Esophagus mucosa (tissue), 1 donor: ENCODE measurements around the gene USP1. TPM values are rescaled to one million over a fixed set of nuclear protein-coding genes. Genes with fewer than 3 reads are reported as not detected.
A peak's percentile ranks its signal among the peaks of the same experiment; 100 is the strongest.

Source experiments
- ATAC-seq: fragments of 200-7000 bp; cut with Tn5 transposase; one replicate; pipeline ENCODE4 v1.9.1; 2020
- total RNA-seq: library from RNA; stranded (reverse); gene quantifications from one replicate; pipeline ENCODE4 v1.2.4, GENCODE V29; 2023
- donor health status: DM: yes; HTN: yes; CAD: no.

The USP1 gene
- 20.0 TPM for total RNA-seq

DNA sequence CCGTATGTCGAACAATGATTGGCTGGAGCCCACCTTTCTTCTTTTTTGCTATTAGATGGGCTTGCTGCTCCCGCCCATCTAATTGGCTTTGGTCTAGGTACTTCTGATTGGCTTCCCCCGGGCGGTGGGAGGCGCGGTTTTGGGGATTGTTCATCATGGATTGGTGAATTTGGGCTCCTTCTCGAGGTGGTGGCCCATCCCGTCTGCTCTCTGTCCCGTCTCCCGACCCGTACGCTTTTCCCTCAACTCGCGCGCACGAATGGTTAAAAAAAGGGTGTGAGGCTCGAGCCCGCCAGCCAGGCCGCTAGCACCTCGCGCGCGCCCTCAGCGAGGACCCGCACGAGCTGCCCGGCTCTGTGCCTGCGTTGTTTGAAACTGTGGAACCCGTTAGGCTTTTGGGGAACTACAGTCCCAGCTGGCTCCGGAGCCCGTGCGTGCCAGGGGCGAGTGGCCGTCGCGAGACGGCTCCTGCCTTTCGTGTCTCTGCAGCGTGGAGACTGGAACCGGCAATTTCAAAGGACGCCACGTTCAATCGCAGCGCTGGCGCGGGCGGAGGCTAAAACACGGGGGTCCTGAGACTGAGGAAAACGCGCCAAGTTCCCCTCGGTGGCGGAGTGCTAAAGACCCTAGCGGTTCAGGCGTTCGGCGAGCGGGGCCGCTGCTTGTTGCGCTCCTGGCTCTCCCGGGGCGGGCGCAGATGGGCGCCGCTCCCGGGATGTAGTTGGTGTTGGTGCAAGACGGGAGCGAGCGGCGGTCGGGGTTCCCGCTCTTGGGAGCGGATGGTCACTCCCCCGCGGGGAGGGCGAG, at the start of gene USP1:
Gene USP1, plus strand, starts transcription at position 584 of the 807 bp plus-strand sequence. CDS start 2,819 bp downstream, outside the sequence.
- ATAC-seq: peak; percentile 95

- ATAC-seq: peak; percentile 33
Measured at GRCh38 chr1:62389531-62389930, 47.3 kb upstream of the USP1 start.

DNA sequence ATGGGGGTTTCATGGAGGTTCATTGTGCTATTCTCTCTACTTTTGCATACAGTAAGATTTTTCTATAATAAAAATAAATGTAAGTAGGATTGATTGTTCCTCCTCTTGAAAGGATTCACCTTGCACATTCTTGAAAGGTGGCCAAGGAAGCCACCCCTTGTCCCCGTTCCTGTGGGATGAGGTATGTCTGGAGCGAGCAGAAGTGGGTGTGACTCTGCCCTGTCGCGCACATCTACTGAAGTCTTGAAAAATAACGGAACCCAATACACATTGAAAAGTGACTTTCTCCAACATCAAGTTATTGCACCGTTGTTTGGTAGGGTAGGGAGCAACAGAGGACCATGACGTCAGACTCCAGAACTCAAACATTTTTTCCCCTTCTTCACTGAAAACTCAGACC, 46.8 kb upstream of the USP1 start:
- no peak for ATAC-seq

DNA sequence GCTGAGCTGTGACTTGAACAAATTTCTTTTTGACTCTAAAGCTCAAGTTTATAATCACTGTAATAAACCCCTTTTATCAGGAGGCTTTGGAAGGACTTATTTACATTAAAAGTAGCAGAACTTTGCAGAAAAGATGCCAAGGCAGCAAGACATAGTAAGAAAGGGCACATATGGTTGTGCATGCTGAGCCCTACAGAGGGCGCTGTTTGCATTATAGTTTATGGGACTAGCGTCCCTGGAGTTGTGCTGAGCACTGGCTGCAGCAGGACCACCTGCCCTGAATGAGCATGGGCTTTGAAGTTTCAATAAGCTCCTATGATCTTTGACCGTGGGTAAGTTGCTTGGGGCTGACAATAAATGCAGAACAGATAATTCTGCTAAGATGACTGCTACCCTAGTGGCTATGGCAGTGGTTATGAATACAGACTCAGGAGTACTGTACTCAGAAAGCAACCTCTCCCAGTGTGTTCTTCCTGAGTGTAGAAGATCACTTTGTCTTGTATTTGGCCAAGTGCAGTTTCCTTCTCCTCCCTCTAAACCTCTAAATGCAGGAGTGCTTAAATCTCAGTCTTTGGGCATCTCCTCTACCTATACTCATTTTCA, 45.4 kb upstream of the USP1 start:
- ATAC-seq: peak; percentile 48

DNA sequence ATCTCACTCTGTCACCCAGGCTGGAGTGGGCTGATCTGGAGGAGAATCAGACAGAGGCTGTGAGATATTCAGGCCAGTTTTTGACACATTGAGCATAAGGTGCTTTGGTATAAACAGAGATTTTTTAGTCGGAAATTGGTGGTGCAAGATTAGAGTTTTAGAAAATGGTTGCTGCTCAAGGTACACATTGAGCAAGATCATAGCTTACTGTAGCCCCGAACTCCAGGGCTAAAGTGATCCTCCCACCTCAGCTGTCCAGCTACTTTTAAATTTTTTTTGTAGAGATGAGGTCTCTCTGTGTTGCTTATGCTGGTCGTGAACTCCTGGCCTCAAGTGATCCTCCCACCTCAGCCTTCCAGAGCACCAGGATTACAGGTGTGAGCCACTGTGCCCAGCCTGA, 43.9 kb upstream of the USP1 start:
- ATAC-seq: no peak

GRCh38 chr1:62394646-62395045, 42.2 kb upstream of the USP1 start:
- ATAC-seq: no peak

GRCh38 chr1:62395291-62395690, 41.6 kb upstream of the USP1 start:
- ATAC-seq: no peak

DNA sequence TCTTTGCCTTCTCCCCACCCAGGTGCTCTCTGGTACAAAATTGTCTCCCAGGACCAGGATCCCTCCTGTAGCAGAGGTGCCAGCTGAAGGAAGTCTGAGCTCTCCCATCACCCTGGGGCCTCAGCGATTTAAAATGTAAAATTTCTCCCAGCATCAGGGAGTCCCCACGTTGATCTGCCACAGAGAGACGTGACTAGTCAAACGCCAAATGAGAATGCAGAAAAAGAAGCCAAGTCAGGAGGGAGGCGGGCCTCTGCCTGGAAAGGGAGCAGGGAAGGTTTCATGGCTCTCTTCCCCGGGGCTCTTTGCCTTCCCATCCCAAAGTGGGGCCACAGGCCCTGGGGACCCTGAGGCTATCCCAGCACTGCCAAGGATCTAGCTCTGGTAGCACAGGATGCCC, 40.0 kb upstream of the USP1 start:
- no peak for ATAC-seq

DNA sequence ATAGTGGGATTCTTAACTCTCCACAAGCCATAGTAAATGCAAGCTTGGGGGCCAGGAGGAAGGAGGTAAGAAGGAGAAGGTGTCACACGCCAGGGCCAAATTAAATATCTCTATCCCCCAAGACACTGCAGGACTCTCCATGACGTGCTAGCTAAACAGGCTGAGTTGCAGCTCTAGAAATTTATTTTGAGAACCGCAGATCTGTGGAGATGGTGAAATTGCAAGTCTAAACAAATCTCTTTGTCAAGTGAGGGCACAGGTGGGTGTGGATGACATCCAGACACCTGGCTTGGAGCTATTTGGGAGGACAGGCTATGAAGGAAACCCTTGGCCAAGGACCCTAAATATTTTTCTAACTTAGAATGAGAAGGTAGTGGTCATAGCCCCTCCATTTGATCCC, 39.5 kb upstream of the USP1 start:
- no peak for ATAC-seq

- no peak for ATAC-seq
Measured at GRCh38 chr1:62398377-62398776, 38.5 kb upstream of the USP1 start.

GRCh38 chr1:62401034-62401760, 35.7 kb upstream of the USP1 start:
- no peak for ATAC-seq

DNA sequence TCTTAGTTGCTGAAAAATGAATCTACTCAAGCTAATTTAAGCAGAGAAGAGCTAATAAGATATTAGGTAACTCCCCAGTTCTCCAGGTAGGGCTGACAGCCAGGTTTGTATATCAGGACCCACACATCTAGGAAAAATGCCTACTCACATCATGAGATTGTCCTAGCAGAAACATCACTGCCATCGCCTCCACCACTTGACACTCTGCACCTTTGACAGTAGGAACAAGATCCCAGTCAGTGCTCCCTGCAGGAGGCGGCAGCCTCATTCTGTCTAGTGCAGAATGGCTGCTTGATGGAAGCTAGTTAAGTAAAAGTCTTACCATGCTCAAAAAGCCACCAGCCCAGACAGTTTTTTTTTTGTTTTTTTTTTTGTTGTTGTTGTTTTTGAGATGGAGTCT, 31.6 kb upstream of the USP1 start:
- no peak for ATAC-seq

GRCh38 chr1:62406576-62406975, 30.3 kb upstream of the USP1 start:
- no peak for ATAC-seq

GRCh38 chr1:62407398-62408009, 29.3 kb upstream of the USP1 start:
- ATAC-seq: peak; percentile 58

- no peak for ATAC-seq
Measured at GRCh38 chr1:62415687-62416086, 21.2 kb upstream of the USP1 start.

GRCh38 chr1:62417351-62417999, 19.4 kb upstream of the USP1 start:
- no peak for ATAC-seq

- ATAC-seq: no peak
Measured at GRCh38 chr1:62420214-62420613, 16.6 kb upstream of the USP1 start.

DNA sequence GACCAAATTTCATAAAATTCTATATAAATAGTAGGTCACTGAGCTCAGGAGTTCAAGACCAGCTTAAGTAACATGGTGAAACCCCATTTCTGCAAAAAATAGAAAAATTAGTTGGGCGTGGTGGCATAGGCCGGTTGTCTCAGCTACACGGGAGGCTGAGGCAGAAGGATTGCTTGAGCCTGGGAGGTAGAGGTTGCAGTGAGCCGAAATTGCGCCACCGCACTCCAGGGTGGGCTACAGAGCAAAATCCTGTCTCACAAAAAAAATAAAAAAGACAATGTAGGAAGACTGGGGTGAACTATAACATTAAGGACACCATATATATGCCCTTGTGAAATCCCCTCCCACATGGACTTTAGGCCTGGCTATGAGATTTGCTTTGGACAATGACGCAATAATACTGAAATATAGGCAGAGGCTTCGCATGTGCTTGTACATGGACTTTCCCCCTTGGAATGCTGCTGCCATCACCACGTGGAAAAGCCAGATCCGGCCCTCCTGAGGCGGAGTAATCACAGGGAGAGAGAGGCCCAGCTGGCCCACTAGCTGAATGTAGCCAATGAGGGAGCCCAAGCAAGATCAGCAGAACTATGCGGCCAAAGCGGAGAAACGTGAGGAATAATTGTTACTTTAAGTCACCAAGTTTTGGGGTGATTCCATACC, 13.1 kb upstream of the USP1 start:
- no peak for ATAC-seq

DNA sequence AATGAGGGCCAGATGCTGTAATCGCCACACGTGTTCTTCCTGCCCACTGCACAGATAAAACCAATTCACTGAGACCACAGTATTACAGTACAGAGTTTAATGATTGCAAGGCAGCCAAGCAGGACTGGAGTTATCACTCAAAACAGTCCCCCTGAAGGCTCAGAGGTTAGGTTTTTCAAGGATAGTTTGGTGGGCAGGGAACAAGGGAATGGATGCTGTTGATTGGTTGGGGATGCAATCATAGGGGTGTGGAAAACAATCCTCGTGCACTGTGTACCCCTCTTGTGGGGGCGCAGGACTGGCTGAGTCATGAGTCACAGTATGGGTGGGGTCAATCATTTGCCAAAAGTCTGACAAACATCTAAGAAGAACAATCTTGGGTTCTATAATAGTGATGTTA, 12.4 kb upstream of the USP1 start:
- ATAC-seq: no peak

DNA sequence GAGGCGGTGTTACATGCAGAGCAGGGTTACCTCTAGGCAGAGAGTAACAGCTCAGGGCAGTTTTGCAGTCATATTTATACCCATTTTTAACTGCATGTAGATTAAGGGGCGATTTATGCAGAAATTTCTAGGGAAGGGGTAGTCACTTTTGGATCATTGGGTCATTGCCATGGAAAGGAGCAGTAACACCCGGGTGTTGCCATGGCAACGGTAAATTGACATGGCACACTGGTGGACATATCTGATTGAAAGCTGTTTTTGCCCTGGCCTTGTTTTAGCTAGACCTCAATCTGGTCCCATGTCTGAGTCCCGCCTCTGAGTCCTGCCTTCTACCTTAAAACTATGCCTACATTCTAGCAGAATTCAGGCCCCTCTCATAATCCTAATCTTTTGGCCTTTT, 11.8 kb upstream of the USP1 start:
- no peak for ATAC-seq

DNA sequence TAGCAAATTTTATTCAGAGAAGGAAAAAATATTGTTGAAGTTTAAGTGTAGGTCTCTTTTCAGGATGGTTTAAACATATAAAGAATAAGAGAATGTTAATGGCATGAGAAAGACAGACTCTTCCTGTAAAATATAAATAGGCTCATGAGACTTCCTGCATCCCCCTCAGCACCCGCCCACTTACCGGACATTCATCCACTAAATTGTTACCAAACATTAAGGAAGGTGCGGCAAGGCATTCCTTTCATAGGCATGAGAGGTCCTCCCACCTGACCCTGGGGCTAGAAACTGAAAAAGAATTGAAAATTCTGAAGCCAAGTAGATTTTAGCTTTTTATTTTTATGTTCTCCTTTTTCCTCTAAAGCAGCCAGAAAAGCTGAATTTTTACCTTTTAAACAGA, 10.6 kb upstream of the USP1 start:
- no peak for ATAC-seq

DNA sequence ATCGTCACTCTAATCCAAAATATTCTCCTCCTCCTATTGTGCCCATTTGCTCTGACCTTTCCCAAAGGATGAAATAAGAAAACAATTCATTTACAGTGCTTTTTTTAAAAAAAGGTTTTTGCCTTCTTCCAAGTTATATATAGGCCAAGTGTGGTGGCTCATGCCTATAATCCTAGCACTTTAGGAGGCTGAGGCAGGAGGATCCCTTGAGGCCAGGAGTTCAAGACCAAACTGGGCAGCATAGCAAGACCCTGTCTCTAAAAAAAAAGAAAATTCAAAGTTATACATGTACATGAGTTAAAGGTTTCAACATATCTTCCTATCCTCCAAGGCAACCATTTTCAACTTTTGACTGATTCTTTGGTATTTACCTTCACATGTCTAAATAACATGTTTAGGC, 10.1 kb upstream of the USP1 start:
- no peak for ATAC-seq
